ENCODE measurements around the gene PLEKHO1. TPM values are rescaled to one million over a fixed set of nuclear protein-coding genes. Genes with fewer than 3 reads are reported as not detected.

The PLEKHO1 gene
- total RNA-seq, 1 experiment from 2014 or later: 1.3 TPM

DNA sequence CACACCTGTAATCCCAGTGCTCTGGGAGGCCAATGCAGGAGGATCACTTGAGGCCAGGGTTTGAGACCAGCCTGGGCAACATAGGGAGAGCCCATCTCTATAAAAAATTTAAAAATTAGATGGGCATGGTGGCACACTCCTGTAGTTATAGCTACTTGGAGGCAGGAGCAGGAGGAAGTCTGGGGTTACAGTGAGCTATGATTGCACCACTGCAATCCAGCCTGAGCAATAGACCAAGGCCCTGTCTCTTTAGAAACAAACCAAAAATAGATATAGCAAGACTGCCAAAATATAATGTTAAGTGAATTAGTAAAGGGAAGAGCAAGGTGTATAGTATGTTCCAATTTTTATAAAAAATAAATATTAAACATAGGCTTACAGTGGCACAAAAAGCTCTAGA, 28.8 kb downstream of the PLEKHO1 start:
- CTCF ChIA-PET: no interaction called here
- BruUV-seq (replicated peaks): no TSS peak

DNA sequence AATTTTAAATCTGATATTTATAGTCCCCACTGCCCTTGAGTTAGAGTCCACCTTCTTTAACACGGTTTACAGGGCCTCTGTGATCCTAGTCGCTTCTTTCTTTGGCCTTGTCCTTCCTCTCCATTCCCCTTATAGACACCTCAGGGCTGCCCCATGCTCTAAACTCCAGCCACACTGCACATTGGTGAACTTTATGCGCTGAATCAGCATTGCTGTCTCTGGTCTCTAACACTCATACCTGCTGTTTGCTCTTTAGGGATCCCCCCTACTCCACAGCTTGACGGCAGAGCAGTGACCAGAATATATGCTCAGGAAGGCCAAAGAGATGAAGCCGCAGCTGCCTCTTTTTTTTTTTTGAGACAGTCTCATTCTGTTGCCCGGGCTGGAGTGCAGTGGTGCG, 30.2 kb downstream of the PLEKHO1 start:
- no peaks in the 10 kb centered on the region for H3K9me3 ChIP-seq (ENCODE audit: insufficient read depth, low read depth)
- ChIA-PET POLR2A (ENCODE audit: unreplicated experiment) (no interaction called here), CTCF (no interaction called here)
- intact Hi-C loops (cut with micrococcal nuclease; ENCODE audit: unreplicated experiment): no loop called here
- no peaks in the 10 kb centered on the region for H3F3A ChIP-seq (ENCODE audit: insufficient read depth, low read depth)
- no peak overlapping the region for H3K4me2 ChIP-seq
- H3K9me2 ChIP-seq (ENCODE audit: insufficient read depth): no peaks in the 10 kb centered on the region
- no peaks in the 10 kb centered on the region for H3K4me1 ChIP-seq (replicated peaks; ENCODE audit: insufficient read depth)
- no peak for DNase-seq
- H3K79me2 ChIP-seq (ENCODE audit: low read depth): no peaks in the 10 kb centered on the region
- H3K4me3 ChIP-seq: no peak overlapping the region
- TF ChIP-seq EZH2 (IDR thresholded peaks at IDR 0.05; ENCODE audit: low read depth) (no peak), CTCF (conservative IDR thresholded peaks at IDR 0.05) (no peak)
- H2AFZ ChIP-seq: no peak overlapping the region
- H3K27me3 ChIP-seq (ENCODE audit: insufficient read depth, low read depth): no peaks in the 10 kb centered on the region
- H3K36me3 ChIP-seq (ENCODE audit: low read depth): no peaks in the 10 kb centered on the region
- no peaks in the 10 kb centered on the region for H4K20me1 ChIP-seq (ENCODE audit: insufficient read depth)
- BruUV-seq (replicated peaks): no TSS peak
- no peak overlapping the region for H3K27ac ChIP-seq

More for the DNA sequence above, 28.8 kb downstream of the PLEKHO1 start:
- Histone ChIP-seq H3K9me2 (ENCODE audit: insufficient read depth) (no peaks in the 10 kb centered on the region), H3K36me3 (ENCODE audit: low read depth) (no peaks in the 10 kb centered on the region), H3K4me3 (no peak overlapping the region), H3K27ac (no peak overlapping the region), H3K79me2 (ENCODE audit: low read depth) (no peaks in the 10 kb centered on the region), H3K4me2 (no peak overlapping the region), H3K9me3 (ENCODE audit: insufficient read depth, low read depth) (no peaks in the 10 kb centered on the region), H4K20me1 (ENCODE audit: insufficient read depth) (no peaks in the 10 kb centered on the region), H3F3A (ENCODE audit: insufficient read depth, low read depth) (no peaks in the 10 kb centered on the region), H3K4me1 (replicated peaks; ENCODE audit: insufficient read depth) (no peaks in the 10 kb centered on the region), H2AFZ (no peak overlapping the region), H3K27me3 (ENCODE audit: insufficient read depth, low read depth) (no peaks in the 10 kb centered on the region)
- no peak for DNase-seq
- TF ChIP-seq EZH2 (IDR thresholded peaks at IDR 0.05; ENCODE audit: low read depth) (no peak), CTCF (conservative IDR thresholded peaks at IDR 0.05) (no peak)
- intact Hi-C loops (cut with micrococcal nuclease; ENCODE audit: unreplicated experiment): no loop called here
- POLR2A ChIA-PET (ENCODE audit: unreplicated experiment): no interaction called here

GRCh38 chr1:150180474-150180873, 30.8 kb downstream of the PLEKHO1 start:
- Histone ChIP-seq H3K9me2 (ENCODE audit: insufficient read depth) (no peaks in the 10 kb centered on the region), H3K27ac (no peak overlapping the region), H3K4me3 (no peak overlapping the region), H3K4me1 (replicated peaks; ENCODE audit: insufficient read depth) (no peaks in the 10 kb centered on the region), H4K20me1 (ENCODE audit: insufficient read depth) (no peaks in the 10 kb centered on the region), H3K9me3 (ENCODE audit: insufficient read depth, low read depth) (no peaks in the 10 kb centered on the region), H3K4me2 (no peak overlapping the region), H3K79me2 (ENCODE audit: low read depth) (no peaks in the 10 kb centered on the region), H2AFZ (no peak overlapping the region), H3K36me3 (ENCODE audit: low read depth) (no peaks in the 10 kb centered on the region), H3F3A (ENCODE audit: insufficient read depth, low read depth) (no peaks in the 10 kb centered on the region; the same call in 1 of the 2 replicates), H3K27me3 (ENCODE audit: insufficient read depth, low read depth) (no peaks in the 10 kb centered on the region)
- intact Hi-C loops (cut with micrococcal nuclease; ENCODE audit: unreplicated experiment): no loop called here
- TF ChIP-seq CTCF (conservative IDR thresholded peaks at IDR 0.05) (no peak), EZH2 (IDR thresholded peaks at IDR 0.05; ENCODE audit: low read depth) (no peak)
- BruUV-seq (replicated peaks): no TSS peak
- CTCF ChIA-PET: no interaction called here
- POLR2A ChIA-PET (ENCODE audit: unreplicated experiment): no interaction called here
- DNase-seq: no peak
